SK-N-SH (cell line): ENCODE data around the gene RGL1.

Source experiments
- CTCF ChIP-seq: fragments of 200-600 bp; sonication (generic); IDR thresholded peaks from 2 replicates; pipeline ENCODE4 v1.6.1; 2017; ENCODE audit warnings: antibody characterized with exemption, mild to moderate bottlenecking, moderate library complexity
- EZH2phosphoT487 ChIP-seq: fragments of 200-600 bp; sonication (generic); IDR thresholded peaks from 2 replicates; pipeline ENCODE4 v1.6.1; 2017; ENCODE audit warnings: low read depth, mixed run types, mild to moderate bottlenecking, antibody characterized with exemption, moderate library complexity, borderline replicate concordance
- FOXM1 ChIP-seq: IDR thresholded peaks from 2 replicates; pipeline ENCODE4 v1.4.0; 2012; ENCODE audit warnings: low read depth, mild to moderate bottlenecking
- GABPA ChIP-seq: IDR thresholded peaks from 2 replicates; pipeline ENCODE4 v1.4.0; 2012; ENCODE audit warnings: low read depth, mild to moderate bottlenecking
- GATA2 ChIP-seq: sonication (generic); formaldehyde crosslinking; IDR thresholded peaks from 2 replicates; pipeline ENCODE4 v1.5.0; 2020; ENCODE audit warnings: mild to moderate bottlenecking, missing genetic modification reagents
- IRF3 ChIP-seq: fragments of 150-350 bp; IDR thresholded peaks from 2 replicates; pipeline ENCODE4 v1.6.1; 2016; ENCODE audit warnings: mild to moderate bottlenecking, low read depth, low read length
- JUND ChIP-seq: IDR thresholded peaks from 2 replicates; pipeline ENCODE4 v1.4.0; 2012
- POLR2AphosphoS5 ChIP-seq: IDR thresholded peaks from 2 replicates; pipeline ENCODE4 v1.6.1; 2012; ENCODE audit warnings: low read depth, low read length
- RAD21 ChIP-seq: IDR thresholded peaks from 2 replicates; pipeline ENCODE4 v1.6.1; 2012; ENCODE audit warnings: mild to moderate bottlenecking, low read length
- REST ChIP-seq: IDR thresholded peaks from 2 replicates; pipeline ENCODE4 v1.6.1; 2012; ENCODE audit warnings: mild to moderate bottlenecking, low read depth, low read length, moderate library complexity
- SIN3A ChIP-seq: IDR thresholded peaks from 2 replicates; pipeline ENCODE4 v1.6.1; 2012; ENCODE audit warnings: low read depth, mild to moderate bottlenecking, low read length, moderate library complexity, borderline replicate concordance
- TAF1 ChIP-seq: IDR thresholded peaks from 2 replicates; pipeline ENCODE4 v1.6.1; 2012; ENCODE audit warnings: low read depth, mild to moderate bottlenecking, low read length, moderate library complexity, borderline replicate concordance
- YY1 ChIP-seq: IDR thresholded peaks from 2 replicates; pipeline ENCODE4 v1.4.0; 2012; ENCODE audit warnings: low read depth, mild to moderate bottlenecking

- TF ChIP-seq IRF3 = no peak
- TF ChIP-seq RAD21 = no peak
- TF ChIP-seq REST = no peak
- TF ChIP-seq JUND = no peak
- no peak for TF ChIP-seq GATA2 (CRISPR knock-in tag)
- TF ChIP-seq CTCF = no peak
- TF ChIP-seq YY1 = no peak
- TF ChIP-seq GABPA = no peak
- TF ChIP-seq TAF1 = no peak
- TF ChIP-seq FOXM1 = no peak
- no peak for TF ChIP-seq SIN3A
- TF ChIP-seq EZH2phosphoT487 = no peak
- no peak for TF ChIP-seq POLR2AphosphoS5
These were observed 147.2 kb downstream of the RGL1 start for GRCh38 chr1:183952101-183952500.
